HG02852 (cell line): ENCODE measurements around the gene TMEM270.
"Not testable (repeated sequence)": the region's sequence is repeated elsewhere in the genome, so short reads cannot be mapped to it uniquely, and the experiment has no call there.

Source experiments
- ATAC-seq: cut with Tn5 transposase; IDR thresholded peaks from one replicate; pipeline ENCODE4 v1.9.1; 2021; ENCODE audit warnings: mild to moderate bottlenecking, moderate library complexity; ENCODE audit not compliant: unreplicated experiment

TMEM270 gene

GRCh38 chr7:73831834-73832651 lies 28.9 kb upstream of the TMEM270 start:
- no peak for ATAC-seq

DNA sequence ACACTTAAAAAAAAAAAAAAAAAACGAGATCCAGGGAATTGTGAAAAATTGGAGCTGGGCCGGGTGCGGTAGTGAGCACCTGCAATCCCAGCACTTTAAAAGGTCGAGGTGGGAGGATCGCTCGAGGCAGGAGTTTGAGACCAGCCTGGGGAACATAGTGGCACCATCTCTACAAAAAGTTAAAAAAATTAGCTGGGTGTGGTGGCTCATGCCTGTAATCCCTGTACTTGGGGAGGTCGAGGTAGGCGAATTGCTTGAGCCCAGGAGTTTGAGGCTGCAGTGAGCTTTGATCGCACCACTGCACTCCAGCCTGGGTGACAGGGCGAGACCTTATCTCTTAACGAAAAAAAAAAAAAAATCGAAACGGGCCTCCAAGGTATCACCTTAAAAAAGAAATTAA lies 28.2 kb upstream of the TMEM270 start:
- no peak for ATAC-seq

DNA sequence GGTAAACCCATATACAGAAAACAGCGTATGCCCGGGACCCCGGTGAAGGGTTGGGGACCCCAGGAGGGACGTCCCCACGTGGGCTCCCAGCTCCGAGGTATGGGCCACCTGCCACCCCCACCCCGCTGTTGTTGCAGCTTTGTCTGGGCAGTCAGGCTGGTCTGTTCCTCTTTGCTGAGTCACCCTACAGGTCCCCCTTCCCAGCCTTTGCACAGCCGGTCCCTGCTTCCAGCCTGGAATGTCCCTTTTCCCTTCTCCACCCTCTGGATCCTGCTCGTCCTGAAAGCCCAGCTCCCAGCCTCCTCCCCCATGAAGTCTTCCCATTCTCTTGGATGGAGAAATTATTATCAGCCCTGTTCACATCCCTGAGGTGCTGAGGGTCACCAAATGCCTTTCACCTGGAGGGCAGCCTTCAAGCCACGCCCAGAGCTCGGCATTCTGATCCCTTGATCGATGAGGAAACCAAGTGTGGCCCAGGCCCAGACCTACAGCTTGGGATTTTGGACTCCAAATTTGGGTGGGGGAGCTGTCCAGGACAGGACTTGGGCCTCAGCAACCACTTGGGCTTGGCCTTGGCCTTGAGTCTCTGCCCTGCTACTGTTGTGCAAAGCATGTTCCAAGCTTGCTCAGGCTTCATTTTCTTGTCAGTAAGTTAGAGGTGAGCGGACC lies 27.6 kb upstream of the TMEM270 start:
- no peak for ATAC-seq

- ATAC-seq, result no peak
Observed at GRCh38 chr7:73834626-73835191, 26.2 kb upstream of the TMEM270 start.

DNA sequence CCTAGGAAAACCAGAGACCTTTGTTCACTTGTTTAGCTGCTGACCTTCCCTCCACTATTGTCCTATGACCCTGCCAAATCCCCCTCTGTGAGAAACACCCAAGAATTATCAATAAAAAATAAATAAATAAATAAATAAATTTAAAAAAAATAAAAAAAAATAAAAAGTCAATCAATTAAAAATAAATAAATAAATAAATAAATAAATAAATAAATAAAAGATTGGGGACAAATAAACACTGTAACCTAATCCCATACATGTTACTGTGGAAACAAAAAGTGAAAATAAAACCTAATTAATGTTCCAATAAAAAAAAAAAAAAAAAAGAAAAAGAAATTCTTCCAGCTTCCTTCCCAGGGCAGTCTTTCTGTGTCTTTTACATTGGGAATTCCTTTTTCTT lies 23.8 kb upstream of the TMEM270 start:
- not testable (repeated sequence) for ATAC-seq

- ATAC-seq, result no peak
Observed at GRCh38 chr7:73838642-73839041, 22.3 kb upstream of the TMEM270 start.

- no peak for ATAC-seq
Observed at GRCh38 chr7:73839290-73839689, 21.7 kb upstream of the TMEM270 start.

- no peak for ATAC-seq
Observed at GRCh38 chr7:73839743-73840714, 20.9 kb upstream of the TMEM270 start.

GRCh38 chr7:73840715-73841379 lies 20.1 kb upstream of the TMEM270 start:
- no peak for ATAC-seq

DNA sequence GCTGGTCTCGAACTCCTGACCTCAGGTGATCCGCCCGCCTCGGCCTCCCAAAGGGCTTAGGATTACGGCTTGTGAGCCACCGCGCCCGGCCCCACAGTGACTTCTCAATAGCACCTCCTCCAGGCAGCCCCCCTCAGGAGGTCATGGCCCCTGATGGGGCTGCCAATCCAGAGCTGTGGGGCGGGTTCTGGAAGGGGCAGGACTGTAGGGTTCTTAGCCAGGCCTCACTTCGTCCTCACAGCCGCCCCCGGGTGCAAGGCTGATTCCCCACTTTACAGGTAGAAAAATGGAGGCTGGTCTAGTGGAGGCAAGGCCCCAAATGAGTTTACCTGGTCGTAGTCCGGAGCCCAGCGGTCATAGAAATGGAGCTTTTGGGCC lies 19.3 kb upstream of the TMEM270 start:
- no peak for ATAC-seq

DNA sequence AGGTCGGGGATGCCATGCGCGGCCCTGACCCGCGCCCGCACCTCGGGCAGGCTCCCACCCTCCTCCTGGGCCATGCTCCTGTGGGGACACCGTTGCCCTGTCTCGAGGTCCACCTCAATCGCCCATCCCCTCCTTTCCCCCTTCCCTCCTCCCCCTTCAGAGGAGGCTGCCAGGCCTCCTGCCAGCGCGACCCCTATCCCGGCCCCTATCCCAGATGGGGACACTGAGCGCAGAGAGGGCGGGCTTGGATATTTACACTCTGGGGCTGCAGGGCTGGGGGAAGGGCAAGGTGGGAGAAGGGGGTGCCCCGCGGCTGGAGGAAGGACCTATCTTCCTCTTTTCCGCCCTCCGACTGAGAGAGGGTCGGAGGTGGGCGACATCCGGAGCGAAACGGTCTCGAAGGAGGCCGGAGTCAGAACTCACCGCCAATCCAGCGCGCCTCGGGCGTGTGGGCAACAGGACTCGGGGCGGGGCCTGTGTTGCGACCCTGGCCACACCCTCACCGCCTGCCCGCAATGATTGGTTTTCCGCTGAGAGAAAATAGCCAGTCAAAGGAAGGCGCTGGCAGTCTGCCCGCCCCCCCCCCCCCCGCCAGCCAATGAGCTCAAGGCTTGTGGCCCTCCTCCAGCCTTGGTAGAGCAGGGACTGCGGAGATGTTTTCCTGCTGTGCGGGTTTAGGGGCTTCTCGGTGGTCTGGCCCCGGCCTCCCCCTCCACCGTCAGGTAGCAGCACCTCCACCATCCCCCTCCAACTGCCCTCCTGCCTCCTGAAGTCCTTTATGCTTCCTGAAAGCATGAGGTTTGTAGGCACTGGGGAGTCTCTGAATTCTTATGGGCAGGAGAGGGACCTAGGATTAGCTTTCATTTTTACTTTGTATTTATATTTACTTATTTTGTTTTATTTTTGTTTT lies 18.6 kb upstream of the TMEM270 start, which contains the start of gene METTL27:
TSS of gene METTL27 (minus strand) at position 450 of the 910 bp plus-strand sequence. CDS start at position 74, 376 bp downstream.
- ATAC-seq, result peak; percentile 98

- no peak for ATAC-seq
Observed at GRCh38 chr7:73844131-73844547, 16.8 kb upstream of the TMEM270 start.

GRCh38 chr7:73844848-73845460 lies 16.0 kb upstream of the TMEM270 start:
- ATAC-seq, result no peak

DNA sequence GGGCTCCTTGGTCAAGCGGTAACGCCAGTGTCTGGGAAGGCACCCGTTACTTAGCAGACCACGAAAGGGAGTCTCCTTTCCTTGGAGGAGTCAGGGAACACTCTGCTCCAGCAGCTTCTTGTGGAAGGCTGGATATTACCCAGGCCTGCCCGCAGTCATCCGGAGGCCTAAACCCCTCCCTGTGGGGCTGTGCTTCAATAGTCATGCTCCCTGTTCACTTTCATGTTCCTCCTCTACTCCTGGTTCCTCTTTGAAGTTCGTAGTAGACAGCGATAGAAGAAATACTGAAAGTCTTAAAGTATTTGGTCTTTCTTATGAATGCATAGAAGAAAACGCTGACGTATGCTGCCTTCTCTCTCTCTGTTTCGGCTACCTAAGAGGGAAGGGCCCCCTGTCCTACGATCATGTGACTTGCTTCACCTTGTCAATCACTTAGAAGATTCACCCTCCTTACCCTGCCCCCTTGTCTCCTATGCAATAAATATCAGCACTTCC lies 15.2 kb upstream of the TMEM270 start:
- ATAC-seq, result not testable (repeated sequence)

DNA sequence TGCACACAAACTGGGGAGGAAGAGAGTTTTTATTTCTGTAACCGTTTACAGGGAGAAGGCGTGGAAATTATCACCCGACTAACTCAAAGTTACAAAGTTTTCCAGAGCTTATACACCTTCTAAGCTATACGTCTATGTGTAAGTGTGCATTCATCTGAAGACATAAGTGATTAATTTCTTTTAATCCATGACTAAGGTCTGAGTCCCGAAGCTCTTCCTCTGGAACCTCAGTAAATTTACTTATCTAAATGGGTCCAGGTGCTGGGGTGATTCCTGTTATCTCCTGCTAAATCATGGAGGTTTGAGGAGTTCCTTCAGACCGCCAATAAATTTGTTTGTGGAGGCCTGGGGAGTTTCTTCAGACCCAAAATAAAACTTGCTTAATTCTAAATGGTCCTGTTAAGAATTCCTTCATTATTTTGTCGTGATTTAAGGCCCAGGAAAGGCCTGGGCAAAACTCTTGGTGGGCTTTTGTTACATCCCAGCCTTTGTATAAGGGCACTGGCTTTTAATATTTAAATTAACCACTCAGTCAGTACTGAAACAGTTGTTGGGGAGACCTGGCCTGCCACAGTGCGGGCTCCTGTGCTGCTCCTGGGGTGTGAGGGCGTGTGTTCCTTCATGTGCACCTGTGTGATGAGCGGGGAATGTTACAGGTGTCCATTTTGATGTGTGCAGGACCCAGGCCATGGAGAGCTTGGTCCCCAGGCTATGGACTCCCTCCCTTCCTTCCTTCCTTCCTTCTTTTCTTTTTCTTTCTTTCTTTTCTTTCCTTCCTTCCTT lies 12.8 kb upstream of the TMEM270 start:
- no peak for ATAC-seq

- ATAC-seq, result no peak
Observed at GRCh38 chr7:73850781-73851207, 10.2 kb upstream of the TMEM270 start.

DNA sequence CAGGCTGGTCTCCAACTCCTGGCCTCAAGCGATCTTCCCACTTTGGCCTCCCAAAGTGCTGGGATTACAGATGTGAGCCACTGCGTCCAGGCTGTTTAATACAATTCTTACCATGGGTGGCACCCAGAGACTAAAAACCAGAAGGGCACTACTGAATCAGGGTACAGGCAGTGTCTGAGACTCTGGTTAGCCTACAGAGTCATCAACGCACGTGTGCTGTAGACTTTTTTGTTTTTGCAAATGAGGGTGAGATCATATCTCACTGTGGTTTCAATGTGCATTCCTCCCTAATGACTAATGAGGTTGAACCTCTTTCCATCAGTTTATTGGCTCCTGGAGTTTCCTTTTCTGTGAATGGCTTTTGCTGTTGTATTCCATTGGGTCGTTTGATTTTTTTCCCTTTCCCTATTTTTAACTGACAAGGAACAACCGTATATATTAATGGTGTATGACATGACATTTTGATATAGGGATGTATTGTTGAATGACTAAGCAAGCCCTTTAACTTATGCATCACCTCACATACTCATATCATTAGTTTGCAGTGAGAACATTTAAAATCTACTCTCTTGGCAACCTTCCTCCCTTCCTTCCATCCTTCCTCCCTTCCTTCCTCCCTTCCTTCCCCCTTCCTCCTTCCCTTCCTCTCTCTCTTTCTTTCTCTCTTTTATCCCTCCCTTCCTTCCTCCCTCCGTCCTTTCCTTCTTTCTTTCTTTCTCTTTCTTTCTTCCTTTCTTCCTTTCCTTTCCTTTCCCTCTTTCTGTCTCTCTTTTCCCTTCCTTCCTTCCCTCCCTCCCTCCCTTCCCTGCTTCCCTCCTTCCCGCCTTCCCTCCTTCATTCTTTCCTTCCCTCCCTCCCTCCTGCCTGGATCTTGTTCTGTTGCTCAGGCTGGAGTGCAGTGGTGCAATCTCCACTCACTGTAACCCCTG lies 9.3 kb upstream of the TMEM270 start:
- ATAC-seq, result peak; percentile 73
